Measurements from ENCODE around the gene SLC6A5.

- TF ChIP-seq POLR2A (IDR thresholded peaks at IDR 0.05) (no peak), CTCF (IDR thresholded peaks at IDR 0.05) (no peak)
Measured at GRCh38 chr11:20561915-20562314, 37.5 kb upstream of the SLC6A5 start.
